ENCODE data around the gene MALT1. TPM values are rescaled to one million over a fixed set of nuclear protein-coding genes. Genes with fewer than 3 reads are reported as not detected.
"Not testable (repeated sequence)": the region's sequence is repeated elsewhere in the genome, so short reads cannot be mapped to it uniquely, and the experiment has no call there.

MALT1 gene
- polyA plus RNA-seq, 12 donors: 9.4 to 20.8 (median 18.8) TPM; not detected in 1

GRCh38 chr18:58649966-58650816 is 21.1 kb upstream of the MALT1 start:
- DNase-seq: no peak

GRCh38 chr18:58650830-58651229 is 20.4 kb upstream of the MALT1 start:
- not testable (repeated sequence) for DNase-seq

GRCh38 chr18:58653144-58653722 is 18.0 kb upstream of the MALT1 start:
- not testable (repeated sequence) for DNase-seq

GRCh38 chr18:58653814-58654509 is 17.3 kb upstream of the MALT1 start:
- DNase-seq: no peak

- no peak for DNase-seq
Observed at GRCh38 chr18:58654896-58655614, 16.2 kb upstream of the MALT1 start.

- DNase-seq: no peak
Observed at GRCh38 chr18:58657081-58657480, 14.2 kb upstream of the MALT1 start.

- DNase-seq: no peak
Observed at GRCh38 chr18:58657494-58657893, 13.8 kb upstream of the MALT1 start.

- DNase-seq: no peak
Observed at GRCh38 chr18:58659691-58660090, 11.6 kb upstream of the MALT1 start.

GRCh38 chr18:58660915-58661314 is 10.3 kb upstream of the MALT1 start:
- DNase-seq: no peak

- DNase-seq: no peak
Observed at GRCh38 chr18:58661423-58661822, 9.8 kb upstream of the MALT1 start.

GRCh38 chr18:58662118-58662517 is 9.1 kb upstream of the MALT1 start:
- DNase-seq: no peak

- no peak for DNase-seq
Observed at GRCh38 chr18:58666176-58666575, 5.1 kb upstream of the MALT1 start.

GRCh38 chr18:58668211-58668610 is 3.1 kb upstream of the MALT1 start:
- DNase-seq: no peak

- DNase-seq: no peak
Observed at GRCh38 chr18:58668897-58669296, 2.4 kb upstream of the MALT1 start.

- no peak for DNase-seq
Observed at GRCh38 chr18:58669731-58670378, 1.4 kb upstream of the MALT1 start.

- peak; percentile 8 for DNase-seq
Observed at GRCh38 chr18:58670404-58671110, 708 bp upstream of the MALT1 start.

GRCh38 chr18:58671632-58672564 is 633 bp downstream of the MALT1 start:
- peak; percentile 38 for DNase-seq

GRCh38 chr18:58674159-58674558 is 2.9 kb downstream of the MALT1 start:
- DNase-seq: no peak

GRCh38 chr18:58674863-58675472 is 3.7 kb downstream of the MALT1 start:
- no peak for DNase-seq
